Embryonic facial prominence (tissue), 1 donor: ENCODE results near the gene FEM1A.
"Not testable (repeated sequence)": the region's sequence is repeated elsewhere in the genome, so short reads cannot be mapped to it uniquely, and the experiment has no call there.

Experiments used
- DNase-seq: peaks from one replicate; pipeline ENCODE4 v3.0.0-alpha.2; 2016; ENCODE audit errors: extremely low spot score

The FEM1A gene

GRCh38 chr19:4773047-4773640 lies 18.4 kb upstream of the FEM1A start:
- no peak for DNase-seq

GRCh38 chr19:4774136-4774535 lies 17.4 kb upstream of the FEM1A start:
- DNase-seq = no peak

DNA sequence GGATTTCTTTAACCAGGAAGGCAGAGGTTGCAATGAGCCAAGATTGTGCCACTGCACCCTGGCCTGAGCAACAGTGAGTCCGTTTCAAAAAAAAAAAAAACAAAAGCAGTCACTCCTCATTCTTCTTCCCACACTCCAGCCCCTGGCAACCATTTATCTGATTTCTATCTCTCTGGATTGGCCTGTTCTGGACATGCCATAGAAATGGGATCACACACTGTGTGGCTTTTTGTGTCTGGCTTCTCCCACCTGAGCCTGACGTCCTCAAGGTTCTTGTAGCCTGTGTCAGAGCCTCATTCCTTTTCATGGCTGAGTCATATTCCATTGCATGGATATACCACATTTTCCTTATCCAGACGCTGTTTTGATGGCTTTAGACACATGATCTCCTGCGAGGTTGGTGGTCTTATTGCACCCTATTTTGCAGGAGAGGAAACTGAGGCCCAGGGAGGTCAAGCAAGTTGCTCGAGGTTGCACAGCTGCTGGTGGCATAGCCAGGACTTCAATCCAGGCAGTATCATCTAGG lies 15.8 kb upstream of the FEM1A start:
- no peak for DNase-seq

GRCh38 chr19:4776436-4777211 lies 14.9 kb upstream of the FEM1A start:
- DNase-seq = no peak

GRCh38 chr19:4778124-4778523 lies 13.4 kb upstream of the FEM1A start:
- DNase-seq = not testable (repeated sequence)

DNA sequence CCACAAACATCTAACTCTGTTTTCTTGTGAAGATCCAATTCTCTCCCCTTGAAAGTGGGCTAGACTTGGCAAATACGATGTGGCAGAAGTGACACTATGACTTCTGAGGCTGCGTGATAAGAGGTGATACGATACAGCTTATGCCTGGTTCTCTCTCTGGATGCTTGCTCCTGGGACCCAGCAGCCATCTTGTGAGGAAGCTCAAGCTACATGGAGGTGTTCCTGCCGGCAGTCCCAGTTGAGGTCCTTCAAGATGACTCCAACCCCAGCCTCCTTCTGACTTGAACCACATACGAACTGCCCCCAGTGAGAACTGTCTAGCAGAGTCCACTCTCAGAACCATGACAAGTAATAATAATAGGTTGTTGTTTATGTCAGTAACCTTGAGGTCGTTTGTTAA lies 10.7 kb upstream of the FEM1A start:
- no peak for DNase-seq

DNA sequence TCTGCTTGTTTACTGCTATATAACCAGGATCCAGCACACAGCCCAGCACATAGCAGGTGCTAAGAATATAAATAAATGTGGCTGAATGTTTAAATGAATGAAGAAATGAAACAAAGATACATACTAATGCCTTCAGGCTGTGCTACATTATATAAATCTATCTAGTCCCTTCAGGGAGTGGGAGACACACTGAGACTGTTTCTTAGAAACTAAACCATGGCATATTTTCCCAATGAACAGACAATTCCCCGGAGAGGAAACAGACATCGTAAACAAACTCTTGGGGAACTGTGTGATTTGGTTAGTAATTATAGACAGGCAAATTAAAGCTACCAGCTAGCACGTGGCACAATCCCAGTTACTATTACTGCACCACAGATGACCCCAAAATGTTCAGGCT lies 9.7 kb upstream of the FEM1A start:
- DNase-seq = no peak

DNA sequence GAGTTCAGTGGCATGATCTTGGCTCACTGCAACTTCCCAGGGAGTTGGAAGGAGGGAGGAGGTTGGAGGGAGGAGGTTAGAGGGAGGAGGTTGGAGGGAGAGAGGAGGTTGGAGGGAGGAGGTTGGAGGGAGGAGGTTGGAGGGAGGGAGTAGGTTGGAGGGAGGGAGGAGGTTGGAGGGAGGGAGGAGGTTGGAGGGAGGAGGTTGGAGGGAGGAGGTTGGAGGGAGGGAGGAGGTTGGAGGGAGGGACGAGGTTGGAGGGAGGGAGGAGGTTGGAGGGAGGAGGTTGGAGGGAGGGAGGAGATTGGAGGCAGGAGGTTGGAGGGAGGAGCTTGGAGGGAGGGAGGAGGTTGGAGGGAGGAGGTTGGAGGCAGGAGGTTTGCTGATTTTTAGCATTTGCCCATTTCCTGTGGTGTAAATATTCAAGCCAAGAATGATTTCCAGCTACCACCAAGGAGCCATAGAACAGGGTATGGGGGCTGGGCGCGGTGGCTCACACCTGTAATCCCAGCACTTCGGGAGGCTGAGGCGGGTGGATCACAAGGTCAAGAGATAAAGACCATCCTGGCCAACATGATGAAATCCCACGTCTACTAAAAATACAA lies 5.0 kb upstream of the FEM1A start:
- DNase-seq = not testable (repeated sequence)

GRCh38 chr19:4792019-4792865 lies 708 bp downstream of the FEM1A start:
- not testable (repeated sequence) for DNase-seq

GRCh38 chr19:4792866-4793195 lies 1.3 kb downstream of the FEM1A start:
- not testable (repeated sequence) for DNase-seq

DNA sequence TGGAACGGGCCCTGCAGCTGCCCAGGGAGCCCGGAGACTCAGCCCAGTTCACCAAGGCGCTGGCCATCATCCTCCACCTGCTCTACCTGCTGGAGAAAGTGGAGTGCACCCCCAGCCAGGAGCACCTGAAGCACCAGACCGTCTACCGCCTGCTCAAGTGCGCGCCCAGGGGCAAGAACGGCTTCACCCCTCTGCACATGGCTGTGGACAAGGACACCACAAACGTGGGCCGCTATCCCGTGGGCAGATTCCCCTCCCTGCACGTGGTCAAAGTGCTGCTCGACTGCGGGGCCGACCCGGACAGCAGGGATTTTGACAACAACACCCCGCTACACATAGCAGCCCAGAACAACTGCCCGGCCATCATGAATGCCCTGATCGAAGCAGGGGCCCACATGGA lies 1.7 kb downstream of the FEM1A start:
- not testable (repeated sequence) for DNase-seq

GRCh38 chr19:4794971-4795370 lies 3.4 kb downstream of the FEM1A start:
- DNase-seq = no peak

GRCh38 chr19:4795400-4795799 lies 3.9 kb downstream of the FEM1A start:
- DNase-seq = no peak

DNA sequence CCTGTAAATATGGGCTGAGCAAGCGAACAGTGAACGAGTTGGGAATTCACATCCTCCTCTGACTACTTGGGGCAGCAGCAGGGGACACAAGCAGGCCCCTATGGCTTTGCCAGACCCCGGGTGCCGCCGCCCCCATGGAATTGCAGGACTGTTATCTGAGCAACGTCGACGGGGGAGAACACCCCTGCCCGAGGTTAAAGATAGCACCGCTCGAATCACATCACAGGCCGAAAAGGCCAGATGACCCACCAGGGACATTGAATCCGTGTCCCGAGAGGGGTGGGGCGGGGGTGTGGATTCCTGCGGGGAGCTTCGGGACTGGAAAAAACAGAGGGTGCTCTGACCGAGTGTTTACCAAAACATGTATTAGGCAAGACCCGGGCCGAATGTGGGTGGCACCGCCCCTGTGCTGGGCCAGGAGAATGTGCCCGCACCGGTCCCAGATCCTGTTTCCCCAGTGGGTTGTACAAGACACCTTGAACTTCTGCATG lies 9.1 kb downstream of the FEM1A start:
- no peak for DNase-seq

DNA sequence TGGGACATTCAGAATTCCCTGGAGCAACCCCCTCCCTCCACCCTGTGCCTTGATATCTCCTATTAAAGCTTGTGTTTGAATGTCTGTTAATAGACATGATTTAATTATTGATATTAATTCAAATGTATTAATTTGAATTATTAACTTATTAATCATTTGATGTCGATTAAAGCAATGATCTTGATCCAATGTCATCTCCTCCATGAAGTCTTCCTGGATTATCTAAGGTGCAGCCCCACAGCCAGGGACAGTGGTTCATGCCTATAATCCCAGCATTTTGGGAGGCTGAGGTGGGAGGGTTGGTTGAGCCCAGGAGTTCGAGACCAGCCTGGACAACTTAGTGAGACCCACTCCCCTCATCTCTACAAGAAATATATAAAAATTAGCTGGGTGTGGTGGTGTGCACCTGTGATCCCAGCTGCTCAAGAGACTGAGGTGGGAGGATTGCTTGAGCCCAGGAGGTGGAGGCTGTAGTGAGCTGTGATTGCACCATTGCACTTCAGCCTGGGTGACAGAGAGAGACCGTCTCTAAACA lies 9.6 kb downstream of the FEM1A start:
- DNase-seq = no peak

GRCh38 chr19:4802711-4803110 lies 11.2 kb downstream of the FEM1A start:
- DNase-seq = no peak

- no peak for DNase-seq
These were observed 12.5 kb downstream of the FEM1A start for GRCh38 chr19:4803736-4804695.

DNA sequence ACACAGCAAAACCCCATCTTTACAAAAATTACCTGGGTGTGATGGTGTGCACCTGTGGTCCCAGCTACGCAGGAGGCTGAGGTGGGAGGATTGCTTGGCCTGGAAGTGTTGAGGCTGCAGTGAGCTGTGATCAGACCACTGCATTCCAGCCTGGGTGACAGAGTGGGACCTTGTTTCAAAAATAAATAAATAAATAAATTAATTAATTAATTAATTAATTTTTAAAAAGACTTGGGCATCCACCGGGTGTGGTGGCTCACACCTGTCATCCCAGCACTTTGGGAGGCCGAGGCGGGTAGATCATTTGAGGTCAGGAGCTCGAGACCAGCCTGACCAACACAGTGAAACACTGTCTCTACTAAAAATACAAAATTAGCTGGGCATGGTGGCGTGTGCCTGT lies 13.6 kb downstream of the FEM1A start:
- DNase-seq = not testable (repeated sequence)

GRCh38 chr19:4806384-4806783 lies 14.8 kb downstream of the FEM1A start:
- no peak for DNase-seq

DNA sequence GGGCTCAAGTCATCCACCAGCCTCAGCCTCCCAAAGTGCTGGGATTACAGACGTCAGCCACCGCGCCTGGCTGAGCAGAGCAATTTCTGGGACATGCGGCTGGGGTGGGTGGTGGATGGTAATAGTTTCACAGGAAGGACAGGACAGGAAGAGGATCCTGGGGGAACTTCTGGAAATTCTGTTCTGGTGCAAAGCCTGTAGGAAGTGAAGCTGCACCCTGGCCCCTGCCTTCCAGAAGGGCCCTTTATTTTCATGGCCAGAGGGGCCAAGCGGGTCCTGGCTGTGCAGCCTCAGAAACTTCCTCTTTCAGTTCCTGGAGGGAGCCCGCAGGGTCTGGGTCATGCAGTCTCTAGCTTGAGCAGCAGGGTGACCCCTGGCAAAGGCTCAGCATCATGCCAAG lies 15.7 kb downstream of the FEM1A start:
- DNase-seq = no peak
